Endometrium (tissue), 2 donors: Measurements from ENCODE around the gene NGDN.

ENCODE experiments used
- FAIRE-seq: peaks from 2 replicates; lab custom pipeline; 2012; peaks lifted over from hg19 to GRCh38; lab: Jason Lieb, UNC
- donor health status: control.
- donor health status: control.

NGDN gene

GRCh38 chr14:23522643-23523198 lies 53.2 kb downstream of the NGDN start:
- no peak for FAIRE-seq

GRCh38 chr14:23523229-23524016 lies 53.9 kb downstream of the NGDN start:
- no peak for FAIRE-seq

DNA sequence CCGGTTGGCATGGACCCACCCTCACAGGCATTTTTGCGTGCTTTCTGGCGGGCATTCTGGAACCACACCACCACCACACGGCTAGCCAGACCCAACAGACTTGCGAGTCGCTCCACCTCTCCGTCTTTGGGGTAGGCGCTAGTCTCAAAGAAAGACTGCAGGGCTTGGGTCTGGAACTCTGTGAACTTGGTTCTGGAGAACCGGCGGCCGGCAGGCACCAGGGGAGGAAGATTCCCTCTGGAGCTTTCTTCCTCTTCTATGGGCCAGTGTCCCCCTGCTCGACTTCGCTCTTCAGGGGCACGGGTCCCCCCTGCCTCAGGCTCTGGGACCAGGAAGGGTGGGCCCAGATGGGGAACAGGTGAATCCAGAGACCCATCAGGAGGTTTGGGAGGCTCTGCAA lies 55.5 kb downstream of the NGDN start:
- no peak for FAIRE-seq

- no peak for FAIRE-seq
Measured at GRCh38 chr14:23525611-23526010, 56.1 kb downstream of the NGDN start.
